Measurements from ENCODE around the gene PDZRN4. TPM values are rescaled to one million over a fixed set of nuclear protein-coding genes. Genes with fewer than 3 reads are reported as not detected.
"Not testable (repeated sequence)": the region's sequence is repeated elsewhere in the genome, so short reads cannot be mapped to it uniquely, and the experiment has no call there.

Gene PDZRN4
- total RNA-seq, 1 donor from 2014 or later: 2.3 TPM

DNA sequence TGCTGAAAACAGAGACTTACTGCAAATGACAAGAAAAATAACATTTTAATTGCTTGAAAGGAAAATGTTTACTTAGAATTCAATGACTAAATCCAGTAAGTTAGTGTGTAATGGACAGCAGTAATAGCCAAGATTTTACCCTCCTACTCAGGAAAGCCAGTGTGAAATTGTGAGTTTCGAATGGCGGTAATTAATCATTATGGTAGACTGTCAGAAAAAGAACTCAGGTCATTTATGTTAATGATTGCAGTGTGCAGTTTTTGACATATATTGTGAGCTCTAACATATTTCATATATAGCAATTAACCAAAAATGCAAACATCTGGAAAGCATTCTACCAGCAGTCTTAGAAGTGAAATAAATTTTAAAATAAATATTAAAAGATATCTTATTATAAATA lies 60.3 kb downstream of the PDZRN4 start:
- no peaks in the 10 kb centered on the region for H3K36me3 Mint-ChIP-seq
- no peak overlapping the region for H3K27ac Mint-ChIP-seq
- no peak for DNase-seq (ENCODE audit: extremely low spot score, unreplicated experiment)
- no peak overlapping the region for H3K4me3 Mint-ChIP-seq
- H3K27me3 Mint-ChIP-seq: no peaks in the 10 kb centered on the region
- peaks cover 12% of the 10 kb centered on the region for H3K9me3 Mint-ChIP-seq
- TF ChIP-seq, protein P1, sequence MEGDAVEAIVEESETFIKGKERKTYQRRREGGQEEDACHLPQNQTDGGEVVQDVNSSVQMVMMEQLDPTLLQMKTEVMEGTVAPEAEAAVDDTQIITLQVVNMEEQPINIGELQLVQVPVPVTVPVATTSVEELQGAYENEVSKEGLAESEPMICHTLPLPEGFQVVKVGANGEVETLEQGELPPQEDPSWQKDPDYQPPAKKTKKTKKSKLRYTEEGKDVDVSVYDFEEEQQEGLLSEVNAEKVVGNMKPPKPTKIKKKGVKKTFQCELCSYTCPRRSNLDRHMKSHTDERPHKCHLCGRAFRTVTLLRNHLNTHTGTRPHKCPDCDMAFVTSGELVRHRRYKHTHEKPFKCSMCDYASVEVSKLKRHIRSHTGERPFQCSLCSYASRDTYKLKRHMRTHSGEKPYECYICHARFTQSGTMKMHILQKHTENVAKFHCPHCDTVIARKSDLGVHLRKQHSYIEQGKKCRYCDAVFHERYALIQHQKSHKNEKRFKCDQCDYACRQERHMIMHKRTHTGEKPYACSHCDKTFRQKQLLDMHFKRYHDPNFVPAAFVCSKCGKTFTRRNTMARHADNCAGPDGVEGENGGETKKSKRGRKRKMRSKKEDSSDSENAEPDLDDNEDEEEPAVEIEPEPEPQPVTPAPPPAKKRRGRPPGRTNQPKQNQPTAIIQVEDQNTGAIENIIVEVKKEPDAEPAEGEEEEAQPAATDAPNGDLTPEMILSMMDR (conservative IDR thresholded peaks at IDR 0.05): no peak
- H3K4me1 Mint-ChIP-seq (ENCODE audit: unreplicated experiment): no peaks in the 10 kb centered on the region

DNA sequence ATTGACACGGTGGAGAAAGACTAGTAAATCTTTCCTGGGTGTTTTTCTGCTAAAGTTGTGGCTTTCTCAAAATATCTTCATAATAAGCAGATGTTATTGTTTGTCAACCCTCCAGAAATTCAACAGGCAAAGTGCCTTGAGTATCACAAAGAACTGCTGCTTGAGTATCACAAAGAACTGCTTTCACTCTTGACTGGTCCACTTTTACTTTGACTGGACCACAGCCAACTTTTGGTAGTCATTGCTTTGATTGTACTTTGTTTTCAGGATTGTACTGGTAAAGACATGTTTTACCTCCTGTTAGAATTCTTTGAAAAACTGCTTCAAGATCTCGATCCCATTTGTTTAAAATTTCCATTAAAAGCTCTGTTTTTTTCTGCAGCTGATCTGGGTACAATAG lies 62.6 kb downstream of the PDZRN4 start:
- no peak overlapping the region for H3K27ac Mint-ChIP-seq
- H3K9me3 Mint-ChIP-seq: peaks cover 9% of the 10 kb centered on the region
- H3K27me3 Mint-ChIP-seq: no peaks in the 10 kb centered on the region
- no peaks in the 10 kb centered on the region for H3K4me1 Mint-ChIP-seq (ENCODE audit: unreplicated experiment)
- TF ChIP-seq, protein P1 (conservative IDR thresholded peaks at IDR 0.05): no peak
- H3K4me3 Mint-ChIP-seq: no peak overlapping the region
- no peak for DNase-seq (ENCODE audit: extremely low spot score, unreplicated experiment)
- H3K36me3 Mint-ChIP-seq: no peaks in the 10 kb centered on the region

DNA sequence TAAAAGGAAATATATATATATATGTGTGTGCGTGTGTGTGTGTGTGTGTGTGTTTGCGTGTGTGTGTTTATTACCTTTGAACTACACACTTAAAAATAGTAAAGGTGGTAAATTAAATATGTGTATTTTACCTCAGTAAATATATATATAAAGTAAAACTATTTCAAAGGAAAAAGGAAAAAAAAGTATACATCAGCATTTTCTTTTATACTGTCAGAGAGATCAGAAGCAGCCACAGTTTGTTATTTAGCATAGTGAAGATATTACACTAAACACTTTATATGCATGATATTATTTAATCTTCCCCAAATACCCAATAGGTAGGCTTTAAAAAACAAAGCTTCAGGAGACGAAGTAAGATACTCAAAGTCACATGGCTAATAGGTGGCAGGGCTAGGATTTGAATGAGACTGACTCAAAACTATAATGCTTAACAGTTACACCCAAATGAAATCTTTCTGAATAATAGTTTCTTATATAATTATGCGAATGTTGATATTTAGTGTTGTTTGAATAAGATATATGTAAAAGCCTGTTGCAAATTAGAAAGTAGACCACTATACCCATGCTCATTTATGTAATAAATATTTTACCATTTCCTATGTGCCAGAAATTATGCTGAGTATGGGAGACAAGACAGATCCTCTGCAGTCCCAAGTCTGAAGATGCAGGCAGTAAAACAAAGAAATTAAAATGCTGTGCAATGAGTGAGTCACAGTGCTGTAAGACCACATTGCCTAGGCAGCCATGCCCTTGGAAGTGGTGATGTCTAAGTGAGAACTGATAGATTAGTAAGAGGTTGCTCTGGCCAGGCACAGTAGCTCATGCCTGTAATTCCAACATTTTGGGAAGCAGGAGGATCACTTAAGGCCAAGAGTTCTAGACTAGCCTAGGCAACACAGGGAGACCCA lies 66.1 kb downstream of the PDZRN4 start:
- no peak for DNase-seq (ENCODE audit: extremely low spot score, unreplicated experiment)
- H3K9me3 Mint-ChIP-seq: peaks cover 8% of the 10 kb centered on the region
- H3K4me1 Mint-ChIP-seq (ENCODE audit: unreplicated experiment): no peaks in the 10 kb centered on the region
- H3K27ac Mint-ChIP-seq: no peak overlapping the region
- H3K27me3 Mint-ChIP-seq: no peaks in the 10 kb centered on the region
- H3K36me3 Mint-ChIP-seq: no peaks in the 10 kb centered on the region
- TF ChIP-seq, protein P1 (conservative IDR thresholded peaks at IDR 0.05): no peak
- no peak overlapping the region for H3K4me3 Mint-ChIP-seq

DNA sequence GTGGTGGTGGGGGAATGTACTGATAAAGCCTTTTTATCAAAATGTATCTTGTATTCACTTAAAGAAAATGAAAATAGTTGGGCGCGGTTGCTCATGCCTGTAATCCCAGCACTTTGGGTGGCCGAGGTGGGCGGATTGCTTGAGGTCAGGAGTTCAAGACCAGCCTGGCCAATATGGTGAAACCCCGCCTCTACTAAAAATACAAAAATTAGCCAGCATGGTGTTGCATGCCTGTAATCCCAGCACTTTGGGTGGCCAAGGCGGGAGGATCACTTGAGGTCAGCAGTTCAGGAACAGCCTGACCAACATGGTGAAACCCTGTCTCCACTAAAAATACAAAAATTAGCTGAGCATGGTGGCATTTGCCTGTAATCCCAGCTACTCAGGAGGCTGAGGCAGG lies 75.1 kb downstream of the PDZRN4 start:
- not testable (repeated sequence) for H3K4me1 Mint-ChIP-seq (ENCODE audit: unreplicated experiment); DNase-seq (ENCODE audit: extremely low spot score, unreplicated experiment); H3K4me3 Mint-ChIP-seq; H3K9me3 Mint-ChIP-seq; H3K36me3 Mint-ChIP-seq; H3K27me3 Mint-ChIP-seq; H3K27ac Mint-ChIP-seq

DNA sequence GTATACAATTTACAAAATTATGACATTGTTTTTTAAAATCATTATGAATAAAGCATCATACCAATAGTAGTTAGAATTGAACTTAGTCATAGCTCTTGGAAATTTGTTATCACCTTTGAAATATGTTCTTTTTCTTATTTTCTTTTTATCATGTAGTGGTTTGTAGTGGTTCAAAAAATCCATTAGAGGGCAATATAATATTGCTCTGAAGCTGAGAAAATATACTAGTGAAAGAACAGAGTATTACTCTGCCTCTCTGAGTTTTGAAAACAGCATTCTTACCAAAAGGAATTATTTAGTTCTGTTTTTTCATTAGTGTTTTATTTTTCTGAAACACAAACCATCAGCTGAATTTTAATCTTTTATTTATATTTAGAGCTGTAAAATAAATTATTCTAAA lies 76.2 kb downstream of the PDZRN4 start:
- Mint-ChIP-seq H3K4me3 (no peak overlapping the region), H3K27ac (no peak overlapping the region), H3K36me3 (no peaks in the 10 kb centered on the region), H3K9me3 (no peaks in the 10 kb centered on the region), H3K4me1 (ENCODE audit: unreplicated experiment) (peaks cover 3% of the 10 kb centered on the region), H3K27me3 (peaks cover 9% of the 10 kb centered on the region)
- TF ChIP-seq, protein P1 (conservative IDR thresholded peaks at IDR 0.05): peak; percentile 77
- DNase-seq (ENCODE audit: extremely low spot score, unreplicated experiment): no peak

DNA sequence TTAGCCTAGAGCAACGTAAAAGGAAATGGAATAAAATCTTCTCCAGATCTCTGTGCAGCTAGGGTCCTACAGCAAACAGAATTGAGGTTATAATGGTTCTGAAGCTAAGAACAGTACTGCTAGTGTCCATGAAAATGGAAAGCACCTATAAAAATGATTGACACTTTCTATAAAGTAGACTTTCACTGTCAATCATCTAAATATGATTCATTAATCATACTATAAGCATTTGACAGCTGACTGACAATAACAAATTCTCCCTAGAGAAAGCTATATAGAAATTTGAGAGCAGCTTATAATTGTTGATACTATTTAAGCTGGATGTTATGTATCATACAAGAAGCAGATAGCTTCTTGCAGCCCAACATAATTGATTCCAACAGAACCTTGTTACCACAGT lies 80.9 kb downstream of the PDZRN4 start:
- H3K4me1 Mint-ChIP-seq (ENCODE audit: unreplicated experiment): peaks cover 11% of the 10 kb centered on the region
- no peaks in the 10 kb centered on the region for H3K36me3 Mint-ChIP-seq
- no peak for DNase-seq (ENCODE audit: extremely low spot score, unreplicated experiment)
- no peak overlapping the region for H3K4me3 Mint-ChIP-seq
- no peaks in the 10 kb centered on the region for H3K9me3 Mint-ChIP-seq
- no peak overlapping the region for H3K27ac Mint-ChIP-seq
- H3K27me3 Mint-ChIP-seq: peaks cover 19% of the 10 kb centered on the region
- TF ChIP-seq, protein P1 (conservative IDR thresholded peaks at IDR 0.05): no peak
